ENCODE measurements around the gene TPGS2.

The TPGS2 gene

GRCh38 chr18:36843784-36844183, 15.0 kb upstream of the TPGS2 start:
- Histone ChIP-seq H3K9me3 (replicated peaks; ENCODE audit: low read length) (no peaks in the 10 kb centered on the region), H3K27me3 (ENCODE audit: control insufficient read depth, insufficient read depth, low read length) (no peaks in the 10 kb centered on the region), H3K4me2 (ENCODE audit: low read length) (no peak overlapping the region), H3K4me3 (ENCODE audit: low read length) (no peak overlapping the region), H3K36me3 (ENCODE audit: insufficient read depth, low read length) (no peaks in the 10 kb centered on the region), H3K9ac (ENCODE audit: low read depth, low read length) (no peak overlapping the region), H3K4me1 (ENCODE audit: control insufficient read depth, insufficient read depth, low read length) (no peaks in the 10 kb centered on the region)

GRCh38 chr18:36843199-36843598, 14.4 kb upstream of the TPGS2 start:
- no peak overlapping the region for H3K4me2 ChIP-seq (ENCODE audit: low read length)
- H3K9me3 ChIP-seq (replicated peaks; ENCODE audit: low read length): no peaks in the 10 kb centered on the region
- no peaks in the 10 kb centered on the region for H3K4me1 ChIP-seq (ENCODE audit: control insufficient read depth, insufficient read depth, low read length)
- no peak overlapping the region for H3K9ac ChIP-seq (ENCODE audit: low read depth, low read length)
- H3K36me3 ChIP-seq (ENCODE audit: insufficient read depth, low read length): no peaks in the 10 kb centered on the region
- no peaks in the 10 kb centered on the region for H3K27me3 ChIP-seq (ENCODE audit: control insufficient read depth, insufficient read depth, low read length)
- no peak overlapping the region for H3K4me3 ChIP-seq (ENCODE audit: low read length)

GRCh38 chr18:36839835-36840234, 11.0 kb upstream of the TPGS2 start:
- Histone ChIP-seq H3K9me3 (replicated peaks; ENCODE audit: low read length) (no peaks in the 10 kb centered on the region), H3K9ac (ENCODE audit: low read depth, low read length) (no peak overlapping the region), H3K27me3 (ENCODE audit: control insufficient read depth, insufficient read depth, low read length) (no peaks in the 10 kb centered on the region), H3K4me2 (ENCODE audit: low read length) (no peak overlapping the region), H3K4me1 (ENCODE audit: control insufficient read depth, insufficient read depth, low read length) (no peaks in the 10 kb centered on the region), H3K36me3 (ENCODE audit: insufficient read depth, low read length) (no peaks in the 10 kb centered on the region), H3K4me3 (ENCODE audit: low read length) (no peak overlapping the region)

GRCh38 chr18:36835927-36836326, 7.1 kb upstream of the TPGS2 start:
- Histone ChIP-seq H3K9me3 (replicated peaks; ENCODE audit: low read length) (no peaks in the 10 kb centered on the region), H3K4me3 (ENCODE audit: low read length) (no peak overlapping the region), H3K4me1 (ENCODE audit: control insufficient read depth, insufficient read depth, low read length) (peaks cover 10% of the 10 kb centered on the region), H3K27me3 (ENCODE audit: control insufficient read depth, insufficient read depth, low read length) (no peaks in the 10 kb centered on the region), H3K36me3 (ENCODE audit: insufficient read depth, low read length) (no peaks in the 10 kb centered on the region), H3K9ac (ENCODE audit: low read depth, low read length) (no peak overlapping the region), H3K4me2 (ENCODE audit: low read length) (no peak overlapping the region)

GRCh38 chr18:36833120-36833519, 4.3 kb upstream of the TPGS2 start:
- Histone ChIP-seq H3K9ac (ENCODE audit: low read depth, low read length) (no peak overlapping the region), H3K4me2 (ENCODE audit: low read length) (no peak overlapping the region), H3K9me3 (replicated peaks; ENCODE audit: low read length) (no peaks in the 10 kb centered on the region), H3K36me3 (ENCODE audit: insufficient read depth, low read length) (no peaks in the 10 kb centered on the region), H3K27me3 (ENCODE audit: control insufficient read depth, insufficient read depth, low read length) (no peaks in the 10 kb centered on the region), H3K4me1 (ENCODE audit: control insufficient read depth, insufficient read depth, low read length) (peaks cover 20% of the 10 kb centered on the region), H3K4me3 (ENCODE audit: low read length) (no peak overlapping the region)

GRCh38 chr18:36831139-36831538, 2.3 kb upstream of the TPGS2 start:
- Histone ChIP-seq H3K36me3 (ENCODE audit: insufficient read depth, low read length) (no peaks in the 10 kb centered on the region), H3K27me3 (ENCODE audit: control insufficient read depth, insufficient read depth, low read length) (no peaks in the 10 kb centered on the region), H3K9ac (ENCODE audit: low read depth, low read length) (no peak overlapping the region), H3K4me1 (ENCODE audit: control insufficient read depth, insufficient read depth, low read length) (peaks cover 27% of the 10 kb centered on the region), H3K9me3 (replicated peaks; ENCODE audit: low read length) (no peaks in the 10 kb centered on the region), H3K4me3 (ENCODE audit: low read length) (no peak overlapping the region), H3K4me2 (ENCODE audit: low read length) (peak overlapping the region; percentile 24)

- H3K9ac ChIP-seq (ENCODE audit: low read depth, low read length): no peak overlapping the region
- peak overlapping the region; percentile 81 for H3K4me3 ChIP-seq (ENCODE audit: low read length)
- no peaks in the 10 kb centered on the region for H3K27me3 ChIP-seq (ENCODE audit: control insufficient read depth, insufficient read depth, low read length)
- peaks cover 27% of the 10 kb centered on the region for H3K4me1 ChIP-seq (ENCODE audit: control insufficient read depth, insufficient read depth, low read length)
- peak overlapping the region; percentile 96 for H3K4me2 ChIP-seq (ENCODE audit: low read length)
- no peaks in the 10 kb centered on the region for H3K9me3 ChIP-seq (replicated peaks; ENCODE audit: low read length)
- no peaks in the 10 kb centered on the region for H3K36me3 ChIP-seq (ENCODE audit: insufficient read depth, low read length)
Observed at GRCh38 chr18:36830158-36830495, 1.3 kb upstream of the TPGS2 start.

- H3K4me2 ChIP-seq (ENCODE audit: low read length): peak overlapping the region; percentile 96
- H3K4me3 ChIP-seq (ENCODE audit: low read length): peak overlapping the region; percentile 81
- no peaks in the 10 kb centered on the region for H3K36me3 ChIP-seq (ENCODE audit: insufficient read depth, low read length)
- H3K9me3 ChIP-seq (replicated peaks; ENCODE audit: low read length): no peaks in the 10 kb centered on the region
- peaks cover 27% of the 10 kb centered on the region for H3K4me1 ChIP-seq (ENCODE audit: control insufficient read depth, insufficient read depth, low read length)
- H3K27me3 ChIP-seq (ENCODE audit: control insufficient read depth, insufficient read depth, low read length): no peaks in the 10 kb centered on the region
- H3K9ac ChIP-seq (ENCODE audit: low read depth, low read length): peak overlapping the region; percentile 81
Observed at GRCh38 chr18:36829362-36830157, 758 bp upstream of the TPGS2 start.

- Histone ChIP-seq H3K4me3 (ENCODE audit: low read length) (peak overlapping the region; percentile 81), H3K4me2 (ENCODE audit: low read length) (peak overlapping the region; percentile 96), H3K4me1 (ENCODE audit: control insufficient read depth, insufficient read depth, low read length) (peaks cover 27% of the 10 kb centered on the region), H3K36me3 (ENCODE audit: insufficient read depth, low read length) (peaks cover under 1% of the 10 kb centered on the region), H3K27me3 (ENCODE audit: control insufficient read depth, insufficient read depth, low read length) (no peaks in the 10 kb centered on the region), H3K9ac (ENCODE audit: low read depth, low read length) (peak overlapping the region; percentile 81), H3K9me3 (replicated peaks; ENCODE audit: low read length) (no peaks in the 10 kb centered on the region)
Observed at GRCh38 chr18:36828157-36828629, 609 bp downstream of the TPGS2 start.

- Histone ChIP-seq H3K4me2 (ENCODE audit: low read length) (no peak overlapping the region), H3K4me3 (ENCODE audit: low read length) (no peak overlapping the region), H3K27me3 (ENCODE audit: control insufficient read depth, insufficient read depth, low read length) (no peaks in the 10 kb centered on the region), H3K36me3 (ENCODE audit: insufficient read depth, low read length) (peaks cover 6% of the 10 kb centered on the region), H3K9me3 (replicated peaks; ENCODE audit: low read length) (no peaks in the 10 kb centered on the region), H3K9ac (ENCODE audit: low read depth, low read length) (no peak overlapping the region), H3K4me1 (ENCODE audit: control insufficient read depth, insufficient read depth, low read length) (peaks cover 24% of the 10 kb centered on the region)
Observed at GRCh38 chr18:36826556-36826955, 2.2 kb downstream of the TPGS2 start.

- no peak overlapping the region for H3K9ac ChIP-seq (ENCODE audit: low read depth, low read length)
- no peak overlapping the region for H3K4me3 ChIP-seq (ENCODE audit: low read length)
- peaks cover 6% of the 10 kb centered on the region for H3K36me3 ChIP-seq (ENCODE audit: insufficient read depth, low read length)
- no peaks in the 10 kb centered on the region for H3K9me3 ChIP-seq (replicated peaks; ENCODE audit: low read length)
- H3K4me1 ChIP-seq (ENCODE audit: control insufficient read depth, insufficient read depth, low read length): peaks cover 16% of the 10 kb centered on the region
- H3K4me2 ChIP-seq (ENCODE audit: low read length): no peak overlapping the region
- H3K27me3 ChIP-seq (ENCODE audit: control insufficient read depth, insufficient read depth, low read length): no peaks in the 10 kb centered on the region
Observed at GRCh38 chr18:36825526-36825925, 3.3 kb downstream of the TPGS2 start.

- no peak overlapping the region for H3K4me3 ChIP-seq (ENCODE audit: low read length)
- H3K9me3 ChIP-seq (replicated peaks; ENCODE audit: low read length): no peaks in the 10 kb centered on the region
- H3K9ac ChIP-seq (ENCODE audit: low read depth, low read length): no peak overlapping the region
- H3K4me2 ChIP-seq (ENCODE audit: low read length): no peak overlapping the region
- H3K27me3 ChIP-seq (ENCODE audit: control insufficient read depth, insufficient read depth, low read length): no peaks in the 10 kb centered on the region
- no peaks in the 10 kb centered on the region for H3K4me1 ChIP-seq (ENCODE audit: control insufficient read depth, insufficient read depth, low read length)
- H3K36me3 ChIP-seq (ENCODE audit: insufficient read depth, low read length): peaks cover 27% of the 10 kb centered on the region
Observed at GRCh38 chr18:36821681-36822080, 7.1 kb downstream of the TPGS2 start.

Measured in skeletal muscle satellite cell (primary cell).